ENCODE results near the gene PTPRK. TPM values are rescaled to one million over a fixed set of nuclear protein-coding genes. Genes with fewer than 3 reads are reported as not detected.

PTPRK gene
- total RNA-seq, 1 experiment from 2014 or later = 34.2 TPM

- no peak for DNase-seq (ENCODE audit: low read depth, low spot score)
- Histone ChIP-seq H3K36me3 (ENCODE audit: control insufficient read depth in 1 of 2, insufficient read depth in 2 of 2, low read length in 2 of 2) (no peaks in the 10 kb centered on the region), H3K4me2 (ENCODE audit: low read length) (no peak overlapping the region), H3K4me3 (replicated peaks in 1 of 2; ENCODE audit: low read depth in 1 of 2, low read length in 2 of 2) (no peak overlapping the region), H3K9ac (ENCODE audit: low read length) (no peak overlapping the region), H3K27me3 (ENCODE audit: insufficient read depth, low read length) (no peaks in the 10 kb centered on the region), H3K9me2 (ENCODE audit: insufficient read depth) (no peaks in the 10 kb centered on the region), H3K4me1 (ENCODE audit: control insufficient read depth in 1 of 2, insufficient read depth in 2 of 2, low read length in 2 of 2) (no peaks in the 10 kb centered on the region), H3K27ac (ENCODE audit: low read depth, low read length) (no peak overlapping the region), H2AFZ (ENCODE audit: low read depth, low read length, poor library complexity, severe bottlenecking) (no peak overlapping the region), H3K79me2 (ENCODE audit: insufficient read depth, low read length) (no peaks in the 10 kb centered on the region), H3K9me3 (ENCODE audit: control insufficient read depth in 1 of 2, insufficient read depth in 1 of 2, low read depth in 1 of 2, low read length in 2 of 2) (no peaks in the 10 kb centered on the region), H4K20me1 (ENCODE audit: insufficient read depth) (no peaks in the 10 kb centered on the region)
- ChIA-PET POLR2A (no interaction called here), CTCF (no interaction called here), RAD21 (ENCODE audit: low non-redundant PET in 1 of 2, low total read pairs in 2 of 2, uncharacterized antibody in 2 of 2, unreplicated experiment in 2 of 2) (no interaction called here)
- TF ChIP-seq TCF7L2 (IDR thresholded peaks at IDR 0.05; ENCODE audit: borderline replicate concordance, extremely low read depth, insufficient read depth, insufficient read length) (no peak), FOSL1 (IDR thresholded peaks at IDR 0.05; ENCODE audit: low read depth) (no peak), EGR1 (IDR thresholded peaks at IDR 0.05; ENCODE audit: low read depth) (no peak), SRF (IDR thresholded peaks at IDR 0.05; ENCODE audit: low read depth) (no peak), ZNF274 (IDR thresholded peaks at IDR 0.05; ENCODE audit: low read depth, low read length) (no peak), ELF1 (IDR thresholded peaks at IDR 0.05; ENCODE audit: borderline replicate concordance, low read depth) (no peak)
- TF ChIP-seq, protein P1, sequence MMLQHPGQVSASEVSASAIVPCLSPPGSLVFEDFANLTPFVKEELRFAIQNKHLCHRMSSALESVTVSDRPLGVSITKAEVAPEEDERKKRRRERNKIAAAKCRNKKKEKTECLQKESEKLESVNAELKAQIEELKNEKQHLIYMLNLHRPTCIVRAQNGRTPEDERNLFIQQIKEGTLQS (IDR thresholded peaks at IDR 0.05) = no peak
- TF ChIP-seq, protein P2, sequence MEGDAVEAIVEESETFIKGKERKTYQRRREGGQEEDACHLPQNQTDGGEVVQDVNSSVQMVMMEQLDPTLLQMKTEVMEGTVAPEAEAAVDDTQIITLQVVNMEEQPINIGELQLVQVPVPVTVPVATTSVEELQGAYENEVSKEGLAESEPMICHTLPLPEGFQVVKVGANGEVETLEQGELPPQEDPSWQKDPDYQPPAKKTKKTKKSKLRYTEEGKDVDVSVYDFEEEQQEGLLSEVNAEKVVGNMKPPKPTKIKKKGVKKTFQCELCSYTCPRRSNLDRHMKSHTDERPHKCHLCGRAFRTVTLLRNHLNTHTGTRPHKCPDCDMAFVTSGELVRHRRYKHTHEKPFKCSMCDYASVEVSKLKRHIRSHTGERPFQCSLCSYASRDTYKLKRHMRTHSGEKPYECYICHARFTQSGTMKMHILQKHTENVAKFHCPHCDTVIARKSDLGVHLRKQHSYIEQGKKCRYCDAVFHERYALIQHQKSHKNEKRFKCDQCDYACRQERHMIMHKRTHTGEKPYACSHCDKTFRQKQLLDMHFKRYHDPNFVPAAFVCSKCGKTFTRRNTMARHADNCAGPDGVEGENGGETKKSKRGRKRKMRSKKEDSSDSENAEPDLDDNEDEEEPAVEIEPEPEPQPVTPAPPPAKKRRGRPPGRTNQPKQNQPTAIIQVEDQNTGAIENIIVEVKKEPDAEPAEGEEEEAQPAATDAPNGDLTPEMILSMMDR (IDR thresholded peaks at IDR 0.05 in 2 of 3, conservative IDR thresholded peaks at IDR 0.05 in 1 of 3; ENCODE audit: borderline replicate concordance in 1 of 3, insufficient read depth in 1 of 3, low read depth in 2 of 3, low read length in 2 of 3) = no peak
- intact Hi-C loops (cut with micrococcal nuclease) = no loop called here
- no peak for ATAC-seq
- no TSS peak for BruUV-seq (replicated peaks)
Measured at GRCh38 chr6:128395596-128395995, 124.8 kb downstream of the PTPRK start.

- Histone ChIP-seq H3K36me3 (ENCODE audit: control insufficient read depth in 1 of 2, insufficient read depth in 2 of 2, low read length in 2 of 2) (no peaks in the 10 kb centered on the region), H3K4me3 (replicated peaks in 1 of 2; ENCODE audit: low read depth in 1 of 2, low read length in 2 of 2) (no peak overlapping the region), H3K9ac (ENCODE audit: low read length) (no peak overlapping the region), H3K9me3 (ENCODE audit: control insufficient read depth in 1 of 2, insufficient read depth in 1 of 2, low read depth in 1 of 2, low read length in 2 of 2) (no peaks in the 10 kb centered on the region), H3K27me3 (ENCODE audit: insufficient read depth, low read length) (no peaks in the 10 kb centered on the region), H2AFZ (ENCODE audit: low read depth, low read length, poor library complexity, severe bottlenecking) (no peak overlapping the region), H3K79me2 (ENCODE audit: insufficient read depth, low read length) (no peaks in the 10 kb centered on the region), H4K20me1 (ENCODE audit: insufficient read depth) (no peaks in the 10 kb centered on the region), H3K4me2 (ENCODE audit: low read length) (no peak overlapping the region), H3K4me1 (ENCODE audit: control insufficient read depth in 1 of 2, insufficient read depth in 2 of 2, low read length in 2 of 2) (no peaks in the 10 kb centered on the region), H3K27ac (ENCODE audit: low read depth, low read length) (no peak overlapping the region), H3K9me2 (ENCODE audit: insufficient read depth) (no peaks in the 10 kb centered on the region)
- POLR2A ChIA-PET = no interaction called here
- DNase-seq (ENCODE audit: low read depth, low spot score) = no peak
- no peak for TF ChIP-seq POLR2A (IDR thresholded peaks at IDR 0.05; ENCODE audit: borderline replicate concordance, extremely low read depth, insufficient read depth, insufficient read length)
- TF ChIP-seq, protein P3, sequence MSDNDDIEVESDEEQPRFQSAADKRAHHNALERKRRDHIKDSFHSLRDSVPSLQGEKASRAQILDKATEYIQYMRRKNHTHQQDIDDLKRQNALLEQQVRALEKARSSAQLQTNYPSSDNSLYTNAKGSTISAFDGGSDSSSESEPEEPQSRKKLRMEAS (IDR thresholded peaks at IDR 0.05) = no peak
- TF ChIP-seq SIN3A (IDR thresholded peaks at IDR 0.05; ENCODE audit: low read depth) = no peak
- no peak for TF ChIP-seq SRF (IDR thresholded peaks at IDR 0.05; ENCODE audit: low read depth)
- TF ChIP-seq RAD21 (IDR thresholded peaks at IDR 0.05; ENCODE audit: low read depth) = no peak
- no peak for TF ChIP-seq ZFX (IDR thresholded peaks at IDR 0.05)
- TF ChIP-seq, protein P2 (IDR thresholded peaks at IDR 0.05 in 2 of 3, conservative IDR thresholded peaks at IDR 0.05 in 1 of 3; ENCODE audit: borderline replicate concordance in 1 of 3, insufficient read depth in 1 of 3, low read depth in 2 of 3, low read length in 2 of 3) = no peak
- no peak for TF ChIP-seq JUND (IDR thresholded peaks at IDR 0.05)
- no TSS peak for BruUV-seq (replicated peaks)
- CTCF ChIA-PET = no interaction called here
- ATAC-seq = no peak
- intact Hi-C loops (cut with micrococcal nuclease) = no loop called here
- RAD21 ChIA-PET (ENCODE audit: low non-redundant PET in 1 of 2, low total read pairs in 2 of 2, uncharacterized antibody in 2 of 2, unreplicated experiment in 2 of 2) = no interaction called here
Measured at GRCh38 chr6:128395188-128395587, 125.2 kb downstream of the PTPRK start.
